Mammary epithelial cell (primary cell): ENCODE measurements around the gene KRT78.

Experiments used
- EZH2 ChIP-seq: IDR thresholded peaks from 2 replicates; pipeline ENCODE4 v1.6.1; 2012; ENCODE audit warnings: low read length, inconsistent platforms, borderline replicate concordance
- TF ChIP-seq, protein P1 (sequence below), 2 donors: IDR thresholded peaks in 1 of 2; conservative IDR thresholded peaks in 1 of 2; 2 replicates each; pipeline ENCODE4 v1.5.1; 2011 to 2012; ENCODE audit warnings: inconsistent platforms in 2 of 2, low read length in 2 of 2, mild to moderate bottlenecking in 2 of 2, control low read depth in 1 of 2, low read depth in 1 of 2; ENCODE audit not compliant: insufficient read depth in 1 of 2; ENCODE audit errors: extremely low read depth in 1 of 2

DNA sequence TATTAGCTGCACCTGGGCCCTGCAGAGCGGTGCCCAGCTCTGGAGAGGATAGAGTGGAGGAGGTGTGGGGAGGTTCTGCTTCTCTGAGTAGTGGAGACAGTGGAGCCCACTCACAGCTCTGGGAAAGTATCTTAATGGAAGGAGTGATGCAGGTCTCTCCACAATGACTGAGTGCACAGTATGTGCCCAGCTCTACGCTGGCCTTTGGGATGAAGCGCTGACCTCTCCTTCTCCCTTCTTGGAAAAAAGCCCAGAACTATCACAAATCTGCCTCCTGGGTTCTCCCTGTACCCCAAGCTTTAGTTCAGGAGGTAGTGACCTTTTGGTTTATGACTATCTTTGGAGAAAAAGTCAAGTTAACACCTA, 52.4 kb downstream of the KRT78 start:
- TF ChIP-seq EZH2: no peak
- TF ChIP-seq, protein P1, sequence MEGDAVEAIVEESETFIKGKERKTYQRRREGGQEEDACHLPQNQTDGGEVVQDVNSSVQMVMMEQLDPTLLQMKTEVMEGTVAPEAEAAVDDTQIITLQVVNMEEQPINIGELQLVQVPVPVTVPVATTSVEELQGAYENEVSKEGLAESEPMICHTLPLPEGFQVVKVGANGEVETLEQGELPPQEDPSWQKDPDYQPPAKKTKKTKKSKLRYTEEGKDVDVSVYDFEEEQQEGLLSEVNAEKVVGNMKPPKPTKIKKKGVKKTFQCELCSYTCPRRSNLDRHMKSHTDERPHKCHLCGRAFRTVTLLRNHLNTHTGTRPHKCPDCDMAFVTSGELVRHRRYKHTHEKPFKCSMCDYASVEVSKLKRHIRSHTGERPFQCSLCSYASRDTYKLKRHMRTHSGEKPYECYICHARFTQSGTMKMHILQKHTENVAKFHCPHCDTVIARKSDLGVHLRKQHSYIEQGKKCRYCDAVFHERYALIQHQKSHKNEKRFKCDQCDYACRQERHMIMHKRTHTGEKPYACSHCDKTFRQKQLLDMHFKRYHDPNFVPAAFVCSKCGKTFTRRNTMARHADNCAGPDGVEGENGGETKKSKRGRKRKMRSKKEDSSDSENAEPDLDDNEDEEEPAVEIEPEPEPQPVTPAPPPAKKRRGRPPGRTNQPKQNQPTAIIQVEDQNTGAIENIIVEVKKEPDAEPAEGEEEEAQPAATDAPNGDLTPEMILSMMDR (conservative IDR thresholded peaks at IDR 0.05 in 1 of 2, IDR thresholded peaks at IDR 0.05 in 1 of 2; ENCODE audit: extremely low read depth in 1 of 2, insufficient read depth in 1 of 2, low read depth in 1 of 2, low read length in 2 of 2): no peak
